ENCODE measurements around the gene AMPD3.

The AMPD3 gene

DNA sequence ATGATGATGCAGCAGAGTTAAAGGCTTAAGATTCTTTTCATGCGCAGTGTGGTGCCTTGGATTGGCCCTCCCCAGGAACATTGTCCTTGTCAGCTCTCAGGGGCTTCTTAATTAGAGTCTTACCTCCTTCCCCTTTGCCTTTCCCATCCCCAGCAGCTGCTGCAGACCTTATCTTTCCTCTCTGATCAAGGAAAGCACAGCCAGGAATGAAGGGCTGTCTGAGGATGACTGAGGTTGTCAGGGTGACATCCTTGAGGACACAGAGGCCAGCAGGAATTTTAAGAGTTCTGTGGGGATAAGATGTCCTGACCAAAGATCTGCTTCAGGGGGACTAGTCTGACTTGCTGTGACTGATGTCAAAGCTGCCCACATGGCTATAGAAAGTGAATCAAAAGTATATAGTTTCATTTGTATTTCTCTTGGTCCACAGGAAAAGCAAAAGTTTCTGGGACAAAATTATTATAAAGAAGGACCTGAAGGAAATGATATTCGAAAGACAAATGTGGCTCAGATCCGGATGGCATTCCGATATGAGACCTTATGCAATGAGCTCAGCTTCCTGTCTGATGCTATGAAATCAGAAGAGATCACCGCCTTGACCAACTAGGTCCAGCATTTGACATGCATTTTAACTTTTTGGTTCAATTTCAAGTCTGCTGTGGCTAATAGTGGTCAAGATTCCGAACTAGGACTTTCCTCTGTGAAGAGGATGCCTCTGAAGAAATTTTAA is 50.4 kb downstream of the AMPD3 start:
- no peak for DNase-seq

- DNase-seq: no peak
These were observed 50.9 kb downstream of the AMPD3 start for GRCh38 chr11:10506008-10506370.

GRCh38 chr11:10511181-10511621 is 56.1 kb downstream of the AMPD3 start:
- no peak for DNase-seq

GRCh38 chr11:10514202-10514601 is 59.1 kb downstream of the AMPD3 start:
- no peak for DNase-seq

DNA sequence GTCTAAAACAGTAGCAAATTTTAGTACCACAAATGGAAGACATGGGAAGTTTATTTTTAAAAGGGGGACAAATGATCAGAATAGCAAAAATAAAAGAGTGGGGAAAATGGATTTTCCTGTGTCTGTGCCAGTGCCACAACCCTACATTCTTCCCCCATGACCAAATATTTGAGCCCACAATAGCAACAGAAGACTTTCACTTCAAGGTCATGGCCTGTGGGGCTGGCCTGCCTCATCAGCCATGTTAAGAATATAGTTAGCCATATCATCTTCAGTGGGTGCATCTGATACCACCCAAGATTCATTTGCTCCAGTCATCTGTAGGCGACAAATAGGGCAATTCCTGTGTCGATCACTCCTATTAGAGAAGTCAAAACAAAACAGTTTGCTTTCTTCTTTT is 59.6 kb downstream of the AMPD3 start:
- DNase-seq: no peak

- no peak for DNase-seq
These were observed 60.4 kb downstream of the AMPD3 start for GRCh38 chr11:10515418-10515817.

DNA sequence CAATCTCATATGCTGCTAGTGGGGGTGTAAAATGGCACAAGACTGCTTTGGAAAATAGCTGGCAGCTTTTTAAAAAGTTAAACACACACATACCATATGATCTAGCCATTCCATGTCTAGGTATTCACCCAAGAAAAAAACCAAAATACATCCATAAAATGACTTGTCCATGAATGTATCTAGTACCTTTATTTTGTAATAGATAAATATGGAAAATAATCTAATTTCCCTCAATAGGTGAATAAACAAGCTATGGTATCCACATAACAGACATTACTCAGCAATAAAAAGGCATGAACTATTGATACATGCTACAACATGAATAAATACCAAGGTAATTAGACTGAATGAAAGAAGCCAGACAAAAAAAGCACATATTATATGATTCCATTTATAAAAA is 63.1 kb downstream of the AMPD3 start:
- DNase-seq: no peak

GRCh38 chr11:10518891-10519290 is 63.8 kb downstream of the AMPD3 start:
- no peak for DNase-seq

DNA sequence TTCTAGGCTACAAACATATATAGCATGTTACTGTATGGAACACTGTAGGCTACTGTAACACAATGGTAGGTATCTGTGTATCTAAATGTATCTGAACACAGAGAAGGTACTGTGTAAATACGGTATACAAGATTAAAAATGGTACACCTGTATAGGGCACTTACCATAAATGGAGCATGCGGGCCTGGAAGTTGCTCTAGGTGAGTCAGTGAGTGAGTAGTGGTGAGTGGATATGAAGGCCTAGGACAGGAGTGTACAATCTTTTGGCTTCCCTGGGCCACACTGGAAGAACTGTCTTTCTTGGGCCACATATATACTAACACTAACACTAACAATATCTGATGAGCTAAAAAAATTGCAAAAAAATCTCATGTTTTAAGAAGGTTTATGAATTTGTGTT is 64.6 kb downstream of the AMPD3 start:
- no peak for DNase-seq

DNA sequence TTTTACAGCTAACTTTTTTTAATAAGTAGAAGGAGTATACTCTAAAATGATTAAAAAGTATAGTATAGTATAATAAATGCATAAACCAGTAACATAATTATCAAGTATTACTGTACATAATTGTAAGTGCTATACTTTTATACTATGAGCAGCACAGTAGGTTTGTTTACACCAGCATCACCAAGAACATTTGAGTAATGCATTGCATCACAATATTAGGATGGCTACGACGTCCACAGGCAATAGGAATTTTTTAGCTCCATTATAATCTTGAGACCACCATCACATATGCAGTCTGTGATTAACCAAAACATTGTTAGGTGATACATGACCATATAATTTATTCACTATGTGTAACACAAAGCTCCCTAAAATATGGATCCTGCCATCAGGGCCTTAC is 65.5 kb downstream of the AMPD3 start:
- no peak for DNase-seq

- DNase-seq: no peak
These were observed 67.2 kb downstream of the AMPD3 start for GRCh38 chr11:10522276-10522675.

GRCh38 chr11:10522921-10523320 is 67.9 kb downstream of the AMPD3 start:
- DNase-seq: peak in 1 of 5 experiments; percentile 42

GRCh38 chr11:10524471-10524870 is 69.4 kb downstream of the AMPD3 start:
- DNase-seq: no peak

GRCh38 chr11:10526974-10527918 is 72.2 kb downstream of the AMPD3 start:
- DNase-seq: no peak

DNA sequence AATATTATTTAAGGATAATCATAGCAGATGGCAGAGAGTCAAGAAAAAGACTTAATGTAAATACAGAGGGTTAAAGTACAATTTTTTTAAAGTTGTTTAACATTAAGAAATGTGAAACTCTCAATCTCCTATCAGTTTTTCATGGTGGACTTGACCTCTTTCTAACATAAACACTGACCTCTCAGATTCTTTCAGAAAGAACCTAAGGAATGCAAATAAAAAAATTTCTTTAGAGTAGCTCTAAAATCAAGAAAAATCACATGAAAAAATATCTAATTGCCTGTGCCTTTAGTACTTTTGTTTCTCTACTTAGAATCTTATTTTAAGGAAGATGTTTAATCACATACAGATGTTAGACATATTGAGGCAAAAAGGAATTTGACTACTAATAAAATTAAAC is 73.1 kb downstream of the AMPD3 start:
- no peak for DNase-seq

DNA sequence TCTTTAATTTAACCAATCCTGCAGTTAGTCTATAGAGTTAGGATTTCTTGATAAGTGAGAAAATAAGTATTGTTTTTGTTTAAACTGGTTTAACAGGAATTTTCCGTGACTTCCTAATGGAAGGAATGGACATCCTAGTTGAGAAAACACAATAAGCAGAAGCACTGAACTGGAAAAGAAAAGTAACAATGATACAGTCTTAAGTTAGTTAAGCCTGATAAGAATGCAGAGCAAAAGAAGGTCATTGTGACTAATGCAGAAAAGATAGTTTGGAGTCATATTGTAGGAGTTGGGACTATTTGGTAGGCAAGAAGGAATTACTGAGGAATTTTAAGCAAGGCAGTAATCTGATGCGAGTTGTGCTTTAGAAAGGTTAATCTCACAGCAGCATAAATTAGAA is 74.2 kb downstream of the AMPD3 start:
- no peak for DNase-seq

- DNase-seq: no peak
These were observed 77.5 kb downstream of the AMPD3 start for GRCh38 chr11:10532526-10532925.

GRCh38 chr11:10533323-10533722 is 78.3 kb downstream of the AMPD3 start:
- DNase-seq: no peak

GRCh38 chr11:10534316-10534715 is 79.3 kb downstream of the AMPD3 start:
- no peak for DNase-seq

- DNase-seq: no peak
These were observed 82.5 kb downstream of the AMPD3 start for GRCh38 chr11:10537600-10537999.

GRCh38 chr11:10538924-10539323 is 83.9 kb downstream of the AMPD3 start:
- DNase-seq: no peak

DNA sequence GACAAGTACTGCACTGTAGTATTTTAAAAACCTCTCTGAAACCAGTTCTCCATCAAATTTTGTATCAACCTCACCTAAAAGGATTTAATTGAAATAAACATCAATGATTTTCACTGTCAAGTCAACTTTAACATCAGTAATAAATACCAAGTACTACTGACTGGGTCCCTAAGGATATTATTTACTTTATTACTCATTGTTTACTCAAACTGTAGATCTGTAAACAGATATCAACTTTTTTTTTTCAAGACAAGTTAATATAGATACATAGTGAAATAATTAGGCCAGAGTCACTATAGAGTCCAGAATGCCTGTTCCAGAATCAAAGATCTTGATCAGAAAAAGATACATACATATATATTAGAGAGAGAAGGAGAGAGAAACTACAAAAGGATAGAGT is 84.3 kb downstream of the AMPD3 start:
- no peak for DNase-seq

- no peak for DNase-seq
These were observed 85.5 kb downstream of the AMPD3 start for GRCh38 chr11:10540546-10540914.

GRCh38 chr11:10540915-10541560 is 86.0 kb downstream of the AMPD3 start, which contains the start of gene RNF141:
Gene RNF141 (minus strand): TSS chr11:10541187. CDS start chr11:10534158, 7,029 bp downstream.
- peak; percentile 88 to 94 (median 91) for DNase-seq

All from T-helper 2 cell (primary cell).